GM12865 (cell line): ENCODE measurements around the gene C2CD4D.

Experiments used
- DNase-seq: peaks from one replicate; pipeline ENCODE4 v3.0.0; 2010; ENCODE audit warnings: low read depth
- H3K4me3 ChIP-seq: 2 replicates; pipeline ENCODE4 v1.5.1; 2011; ENCODE audit warnings: mild to moderate bottlenecking, low read depth, low read length, control low read depth
- CTCF ChIP-seq: IDR thresholded peaks from 2 replicates; pipeline ENCODE4 v1.5.1; 2011; ENCODE audit warnings: low read length, control low read depth, low read depth, inconsistent platforms; ENCODE audit not compliant: insufficient read depth; ENCODE audit errors: missing control alignments

The C2CD4D gene

GRCh38 chr1:151814426-151814825 lies 25.2 kb downstream of the C2CD4D start:
- no peak overlapping the region for H3K4me3 ChIP-seq
- DNase-seq: no peak
- TF ChIP-seq CTCF: no peak

GRCh38 chr1:151813271-151813977 lies 26.2 kb downstream of the C2CD4D start:
- DNase-seq: no peak
- no peak for TF ChIP-seq CTCF
- H3K4me3 ChIP-seq: no peak overlapping the region

GRCh38 chr1:151811181-151811580 lies 28.4 kb downstream of the C2CD4D start:
- no peak for DNase-seq
- H3K4me3 ChIP-seq: no peak overlapping the region
- TF ChIP-seq CTCF: no peak

- TF ChIP-seq CTCF: no peak
- DNase-seq: no peak
- no peak overlapping the region for H3K4me3 ChIP-seq
These were observed 29.5 kb downstream of the C2CD4D start for GRCh38 chr1:151809985-151810556.

- no peak for TF ChIP-seq CTCF
These were observed 30.2 kb downstream of the C2CD4D start for GRCh38 chr1:151809290-151809984.

GRCh38 chr1:151807766-151808165 lies 31.9 kb downstream of the C2CD4D start:
- no peak for DNase-seq
- no peak overlapping the region for H3K4me3 ChIP-seq
- TF ChIP-seq CTCF: no peak

More at GRCh38 chr1:151809290-151809984, 30.2 kb downstream of the C2CD4D start:
- H3K4me3 ChIP-seq: no peak overlapping the region
- DNase-seq: no peak

GRCh38 chr1:151807131-151807530 lies 32.5 kb downstream of the C2CD4D start:
- no peak for DNase-seq
- H3K4me3 ChIP-seq: no peak overlapping the region
- no peak for TF ChIP-seq CTCF
